Astrocyte of the spinal cord (primary cell): ENCODE measurements around the gene TNNC2.

Experiments used
- DNase-seq: peaks from one replicate; pipeline ENCODE4 v3.0.0; 2011; ENCODE audit warnings: low read depth, low spot score
- H3K4me3 ChIP-seq: 2 replicates; pipeline ENCODE4 v1.5.1; 2011; ENCODE audit warnings: low read depth, mild to moderate bottlenecking, low read length, moderate library complexity
- in situ Hi-C: cut with HindIII; loops from 2 replicates; pipeline ENCODE4 v1.10.0; 2017; ENCODE audit warnings: low sequenced_read_pairs
- TF ChIP-seq, protein P1 (sequence below): IDR thresholded peaks from 2 replicates; pipeline ENCODE4 v1.5.1; 2012; ENCODE audit warnings: low read depth, mild to moderate bottlenecking, low read length, inconsistent platforms

The TNNC2 gene

DNA sequence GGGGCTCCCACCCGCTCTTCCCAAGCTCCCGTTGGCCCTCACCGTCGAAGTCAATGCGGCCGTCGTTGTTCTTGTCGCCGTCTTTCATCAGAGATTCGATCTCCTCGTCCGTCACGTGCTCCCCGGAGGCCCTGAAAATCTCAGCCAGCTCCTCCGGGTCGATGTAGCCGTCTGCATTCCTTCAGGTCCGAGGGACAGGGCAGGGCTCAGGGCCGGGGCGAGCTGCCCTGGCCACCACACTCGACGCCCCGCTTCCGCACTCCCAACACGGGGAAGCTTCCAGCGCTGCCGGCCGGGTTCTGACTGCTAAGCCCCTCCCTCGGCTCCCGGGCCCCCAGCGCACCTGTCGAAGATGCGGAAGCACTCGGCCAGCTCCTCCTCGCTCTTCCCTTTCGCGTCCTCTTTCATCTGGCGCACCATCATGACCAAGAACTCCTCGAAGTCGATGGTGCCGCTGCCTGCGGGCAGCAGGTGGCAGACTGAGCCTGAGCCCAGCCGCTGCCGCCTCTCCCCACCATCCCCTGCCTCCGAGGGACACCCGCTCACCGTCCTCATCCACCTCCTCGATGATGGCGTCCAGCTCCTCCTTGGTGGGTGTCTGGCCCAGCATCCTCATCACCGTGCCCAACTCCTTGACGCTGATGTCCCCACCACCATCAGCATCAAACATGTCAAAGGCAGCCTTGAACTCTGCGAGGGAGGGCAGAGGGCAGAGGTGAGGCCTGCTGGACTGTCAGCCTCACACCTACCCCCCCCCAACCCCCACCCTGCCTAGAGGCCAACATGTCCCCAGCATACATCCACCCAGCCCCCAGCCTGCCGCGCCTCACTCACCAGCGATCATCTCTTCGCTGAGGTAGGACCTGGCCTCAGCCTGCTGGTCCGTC lies 2.9 kb downstream of the TNNC2 start:
- TF ChIP-seq, protein P1, sequence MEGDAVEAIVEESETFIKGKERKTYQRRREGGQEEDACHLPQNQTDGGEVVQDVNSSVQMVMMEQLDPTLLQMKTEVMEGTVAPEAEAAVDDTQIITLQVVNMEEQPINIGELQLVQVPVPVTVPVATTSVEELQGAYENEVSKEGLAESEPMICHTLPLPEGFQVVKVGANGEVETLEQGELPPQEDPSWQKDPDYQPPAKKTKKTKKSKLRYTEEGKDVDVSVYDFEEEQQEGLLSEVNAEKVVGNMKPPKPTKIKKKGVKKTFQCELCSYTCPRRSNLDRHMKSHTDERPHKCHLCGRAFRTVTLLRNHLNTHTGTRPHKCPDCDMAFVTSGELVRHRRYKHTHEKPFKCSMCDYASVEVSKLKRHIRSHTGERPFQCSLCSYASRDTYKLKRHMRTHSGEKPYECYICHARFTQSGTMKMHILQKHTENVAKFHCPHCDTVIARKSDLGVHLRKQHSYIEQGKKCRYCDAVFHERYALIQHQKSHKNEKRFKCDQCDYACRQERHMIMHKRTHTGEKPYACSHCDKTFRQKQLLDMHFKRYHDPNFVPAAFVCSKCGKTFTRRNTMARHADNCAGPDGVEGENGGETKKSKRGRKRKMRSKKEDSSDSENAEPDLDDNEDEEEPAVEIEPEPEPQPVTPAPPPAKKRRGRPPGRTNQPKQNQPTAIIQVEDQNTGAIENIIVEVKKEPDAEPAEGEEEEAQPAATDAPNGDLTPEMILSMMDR, result peak; percentile 64
- DNase-seq, result peak; percentile 39
- in situ Hi-C loops, result no loop called here
- H3K4me3 ChIP-seq, result no peak overlapping the region

DNA sequence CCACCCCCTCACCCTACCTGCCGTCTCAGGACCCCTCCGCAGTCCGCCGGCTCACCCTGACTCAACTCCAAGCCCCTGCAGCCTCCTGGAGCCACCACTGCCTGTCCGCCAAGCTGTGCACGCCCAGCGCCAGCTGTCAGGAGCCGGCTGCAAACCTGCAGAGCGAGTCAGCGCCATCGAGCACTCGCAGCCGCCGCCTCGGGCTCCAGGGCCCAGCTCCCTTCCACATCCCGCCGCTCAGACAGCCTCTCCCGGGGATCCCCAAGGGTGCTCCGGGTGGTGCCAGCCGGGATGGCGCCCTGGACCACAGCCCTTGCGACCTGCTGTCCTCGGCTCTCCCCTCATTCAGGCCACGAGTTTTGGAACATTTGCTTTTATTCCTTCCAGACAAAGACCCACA lies 4.3 kb downstream of the TNNC2 start:
- in situ Hi-C loops, result no loop called here
- DNase-seq, result no peak
- H3K4me3 ChIP-seq, result no peak overlapping the region
- TF ChIP-seq, protein P1, result no peak

DNA sequence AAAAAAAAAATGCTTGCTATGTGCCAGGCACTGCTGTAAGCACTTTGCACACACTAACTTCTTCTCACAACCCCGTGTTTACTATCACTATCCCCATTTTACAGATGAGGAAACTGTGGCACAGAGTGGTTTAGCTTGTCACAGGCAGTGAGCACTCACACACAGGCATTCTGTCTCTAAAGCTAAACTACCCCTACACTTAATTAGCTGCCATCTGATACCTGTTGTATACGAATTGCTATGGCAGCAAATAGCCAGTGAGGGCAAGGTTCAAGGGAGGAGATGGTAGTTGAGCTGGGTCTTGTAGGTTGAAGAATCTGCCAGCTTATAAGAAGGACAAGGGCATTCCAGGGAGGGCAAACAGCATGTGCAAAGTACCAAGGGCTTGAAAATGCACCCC lies 5.2 kb downstream of the TNNC2 start:
- no peak for DNase-seq
- in situ Hi-C loops, result no loop called here
- TF ChIP-seq, protein P1, result no peak
- no peak overlapping the region for H3K4me3 ChIP-seq

GRCh38 chr20:45819466-45819865 lies 7.6 kb downstream of the TNNC2 start:
- H3K4me3 ChIP-seq, result no peak overlapping the region
- TF ChIP-seq, protein P1, result no peak
- DNase-seq, result no peak
- in situ Hi-C loops, result no loop called here

GRCh38 chr20:45818239-45818638 lies 8.9 kb downstream of the TNNC2 start:
- TF ChIP-seq, protein P1, result no peak
- no peak overlapping the region for H3K4me3 ChIP-seq
- DNase-seq, result no peak
- in situ Hi-C loops, result no loop called here

DNA sequence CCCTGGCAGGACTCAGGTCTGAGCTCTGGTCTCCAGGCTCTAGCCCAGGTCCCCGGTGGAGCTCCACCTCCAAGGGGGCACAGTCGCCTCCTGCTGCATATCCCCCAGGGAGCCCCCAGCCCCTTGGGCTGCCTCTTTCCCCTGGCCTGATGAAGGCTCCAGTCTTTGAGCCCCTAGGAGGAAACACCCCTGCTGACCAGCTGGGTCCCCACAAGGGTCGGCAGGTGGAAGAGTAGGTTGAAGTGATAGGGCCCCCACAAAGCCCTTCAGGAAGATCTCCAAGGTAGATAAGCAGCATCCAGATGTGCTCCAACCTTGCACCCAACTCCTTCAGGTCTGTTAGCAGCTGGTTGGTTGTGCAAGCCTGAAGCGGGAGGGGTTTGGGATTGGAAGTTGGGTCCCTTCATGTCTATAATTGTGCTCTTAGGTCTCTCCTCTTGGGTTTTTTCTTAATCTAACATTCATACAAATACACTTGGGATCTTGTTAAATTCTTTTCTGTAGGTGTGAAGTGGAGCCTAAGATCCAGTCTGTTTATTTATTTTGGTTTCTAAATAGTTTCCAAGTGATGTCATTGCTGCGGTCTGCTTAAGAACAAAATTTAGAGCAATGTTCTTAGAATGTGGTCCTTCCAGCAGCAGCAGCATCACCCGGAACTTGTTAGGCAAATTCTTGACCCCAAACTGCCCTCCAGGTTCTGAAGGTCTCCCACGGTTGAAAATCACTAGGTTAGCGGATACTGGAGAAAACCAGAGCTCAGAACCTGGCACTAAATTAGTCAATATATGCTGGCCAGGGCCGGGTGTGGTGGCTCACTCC lies 9.5 kb downstream of the TNNC2 start:
- in situ Hi-C loops, result no loop called here

More for the DNA sequence above, 9.5 kb downstream of the TNNC2 start:
- TF ChIP-seq, protein P1, result no peak
- H3K4me3 ChIP-seq, result no peak overlapping the region
- DNase-seq, result peak; percentile 82
